ENCODE data around the gene TMEM39B. TPM values are rescaled to one million over a fixed set of nuclear protein-coding genes. Genes with fewer than 3 reads are reported as not detected.
A peak's percentile ranks its signal among the peaks of the same experiment; 100 is the strongest.

TMEM39B gene
- total RNA-seq, 1 experiment from 2014 or later = 30.4 TPM

DNA sequence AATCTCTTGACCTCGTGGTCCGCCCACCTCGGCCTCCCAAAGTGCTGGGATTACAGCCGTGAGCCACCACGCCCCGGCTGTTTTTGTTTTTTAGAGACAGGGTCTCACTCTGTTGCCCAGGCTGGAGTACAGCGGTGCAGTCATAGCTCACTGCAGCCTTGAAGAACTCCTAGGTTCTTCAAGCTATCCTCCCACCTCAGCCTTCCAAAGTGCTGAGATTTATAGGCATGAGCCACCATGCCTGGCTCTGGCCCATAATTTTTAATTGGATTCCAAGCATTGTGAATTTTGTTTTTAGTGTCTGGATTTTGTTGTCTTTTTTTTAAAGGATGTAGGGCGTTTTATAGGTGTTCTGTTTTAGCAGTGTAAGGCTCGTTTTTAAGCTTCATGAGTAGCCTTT, 78.1 kb downstream of the TMEM39B start:
- peaks cover 2% of the 10 kb centered on the region for H3K36me3 ChIP-seq (ENCODE audit: insufficient read depth, low read length, poor library complexity, severe bottlenecking)
- ChIA-PET CTCF (interaction anchor here (0.6 kb wide), 1 partner anchor 121 kb away, joined by 3 read pairs; no protein-coding TSS in a partner anchor), POLR2A (ENCODE audit: low non-redundant PET) (interaction anchor here (0.7 kb wide), 1 partner anchor 354 kb away, joined by 6 read pairs; no protein-coding TSS in a partner anchor)
- peaks cover 28% of the 10 kb centered on the region for H3K4me1 ChIP-seq (ENCODE audit: insufficient read depth, low read length, poor library complexity, severe bottlenecking)
- peak overlapping the region; percentile 23 for H3K4me3 ChIP-seq (ENCODE audit: low read depth, low read length, poor library complexity, severe bottlenecking)
- H3K27me3 ChIP-seq (replicated peaks; ENCODE audit: insufficient read depth, low read depth, low read length, poor library complexity) = no peaks in the 10 kb centered on the region
- BruUV-seq (replicated peaks) = no TSS peak
- H3K9me3 ChIP-seq (ENCODE audit: low read depth, low read length, poor library complexity, severe bottlenecking) = peaks cover 13% of the 10 kb centered on the region
- peak; percentile 73 for DNase-seq (ENCODE audit: low spot score)
- H3K27ac ChIP-seq (ENCODE audit: low read depth, low read length, poor library complexity, severe bottlenecking) = peak overlapping the region; percentile 52
- intact Hi-C loops (cut with micrococcal nuclease; ENCODE audit: unreplicated experiment) = no loop called here
- TF ChIP-seq EZH2 (IDR thresholded peaks at IDR 0.05; ENCODE audit: borderline replicate concordance, low read depth, low read length, poor library complexity, severe bottlenecking) = no peak
- TF ChIP-seq CTCF (conservative IDR thresholded peaks at IDR 0.05; ENCODE audit: low read depth, low read length) = no peak

DNA sequence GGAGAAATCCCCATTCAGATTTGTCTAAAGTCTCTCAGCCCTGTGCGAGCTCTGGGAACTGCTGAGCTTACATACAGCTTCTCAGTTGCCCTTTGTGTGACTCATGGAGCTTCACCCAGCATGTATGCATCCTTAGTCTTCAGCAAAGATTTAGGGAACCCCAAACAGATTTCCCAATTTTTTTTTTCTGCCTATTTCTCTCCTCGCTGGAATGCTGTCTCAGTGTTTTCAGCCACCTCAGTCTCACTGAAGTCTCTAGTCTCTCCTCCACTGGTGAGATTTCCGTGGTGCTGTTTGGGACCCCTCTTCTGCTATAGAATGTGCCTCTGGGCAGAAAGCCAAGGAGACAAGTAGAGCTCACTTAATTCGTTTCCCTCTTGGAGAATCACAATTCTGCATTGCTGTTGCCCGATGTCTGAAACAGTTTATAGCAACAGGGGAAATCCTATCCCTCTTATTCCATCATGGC, 78.6 kb downstream of the TMEM39B start:
- intact Hi-C loops (cut with micrococcal nuclease; ENCODE audit: unreplicated experiment) = no loop called here
- no TSS peak for BruUV-seq (replicated peaks)
- Histone ChIP-seq H3K36me3 (ENCODE audit: insufficient read depth, low read length, poor library complexity, severe bottlenecking) (peaks cover 7% of the 10 kb centered on the region), H3K9me3 (ENCODE audit: low read depth, low read length, poor library complexity, severe bottlenecking) (peaks cover 13% of the 10 kb centered on the region), H3K4me1 (ENCODE audit: insufficient read depth, low read length, poor library complexity, severe bottlenecking) (peaks cover 28% of the 10 kb centered on the region), H3K27me3 (replicated peaks; ENCODE audit: insufficient read depth, low read depth, low read length, poor library complexity) (no peaks in the 10 kb centered on the region), H3K4me3 (ENCODE audit: low read depth, low read length, poor library complexity, severe bottlenecking) (peak overlapping the region; percentile 23), H3K27ac (ENCODE audit: low read depth, low read length, poor library complexity, severe bottlenecking) (peak overlapping the region; percentile 52)
- peak; percentile 93 for DNase-seq (ENCODE audit: low spot score)
- ChIA-PET CTCF (interaction anchor here (0.6 to 0.7 kb wide), 2 partner anchors 28 to 121 kb away, joined by 3 read pairs; partner anchors contain the start of gene TXLNA), POLR2A (ENCODE audit: low non-redundant PET) (interaction anchor here (0.6 to 0.7 kb wide), 3 partner anchors 75 to 354 kb away, joined by 6 to 10 read pairs (median 9); no protein-coding TSS in a partner anchor)
- no peak for TF ChIP-seq CTCF (conservative IDR thresholded peaks at IDR 0.05; ENCODE audit: low read depth, low read length)
- no peak for TF ChIP-seq EZH2 (IDR thresholded peaks at IDR 0.05; ENCODE audit: borderline replicate concordance, low read depth, low read length, poor library complexity, severe bottlenecking)

Small RNA genes lying within 50 kb of the gene (microRNA-seq; reads per million reads assigned to microRNA genes)
- not detected for gene MIR5585

Other genes with a start within 250 kb of the TMEM39B start
- gene PTP4A2, start 134.6 kb upstream of the TMEM39B start, total RNA-seq (2021) = 256 and 283 TPM in 2 replicates
- 226 and 236 TPM in 2 replicates for gene KHDRBS1, start 59.1 kb upstream of the TMEM39B start, total RNA-seq (2021)
- 96.8 and 97.4 TPM in 2 replicates for gene KPNA6, start 35.1 kb downstream of the TMEM39B start, total RNA-seq (2021)
- 62.3 and 62.7 TPM in 2 replicates for gene TXLNA, start 106.7 kb downstream of the TMEM39B start, total RNA-seq (2021)
- gene CCDC28B, start 127.7 kb downstream of the TMEM39B start, total RNA-seq (2021) = 15.6 and 22.4 TPM in 2 replicates
- 7.2 and 7.9 TPM in 2 replicates for gene IQCC, start 132.7 kb downstream of the TMEM39B start, total RNA-seq (2021)
- not detected in 2 replicates for gene DCDC2B, start 136.2 kb downstream of the TMEM39B start, total RNA-seq (2021)
- gene TMEM234, start 149.4 kb downstream of the TMEM39B start, total RNA-seq (2021) = 15.4 TPM in 2 replicates
- gene EIF3I, start 149.5 kb downstream of the TMEM39B start, total RNA-seq (2021) = 298 and 303 TPM in 2 replicates
- gene FAM167B, start 174.3 kb downstream of the TMEM39B start, total RNA-seq (2021) = 0.35 TPM in 1 of 2 replicates, not detected in the other
- not detected in 2 replicates for gene LCK, start 178.3 kb downstream of the TMEM39B start, total RNA-seq (2021)
- gene HDAC1, start 219.1 kb downstream of the TMEM39B start, total RNA-seq (2021) = 192 and 195 TPM in 2 replicates